ENCODE data around the gene PCYT2.

PCYT2 gene

GRCh38 chr17:81929253-81930141, 18.3 kb upstream of the PCYT2 start (continued):
- TF ChIP-seq ZBTB6 (tag by site-specific recombination; IDR thresholded peaks at IDR 0.05) (0 out of 2 replicates have a peak, but pooled peaks have one; percentile 42), WT1 (tag by site-specific recombination; IDR thresholded peaks at IDR 0.05) (peak; percentile 69), ZNF416 (tag by site-specific recombination; IDR thresholded peaks at IDR 0.05) (no peak), ZNF341 (tag by site-specific recombination; IDR thresholded peaks at IDR 0.05; ENCODE audit: low read depth) (peak; percentile 73), ZNF404 (tag by site-specific recombination; IDR thresholded peaks at IDR 0.05) (no peak), ZIC2 (tag by site-specific recombination; IDR thresholded peaks at IDR 0.05) (peak; percentile 57)

- H3K4me1 ChIP-seq (ENCODE audit: control insufficient read depth, insufficient read depth, low read length) = peaks cover 3% of the 10 kb centered on the region; the same call in 1 of the 2 replicates
- ChIA-PET CTCF (interaction anchor here (0.7 to 1.8 kb wide), 7 partner anchors 15 to 1792 kb away, joined by 3 to 12 read pairs (median 4); partner anchors contain the start of gene NOTUM), POLR2A (interaction anchor here (1.4 to 1.7 kb wide), 3 partner anchors 39 to 226 kb away, joined by 3 to 5 read pairs (median 5); partner anchors contain the start of gene MRPL12)
- H3K4me3 ChIP-seq (ENCODE audit: low read depth, low read length) = no peak overlapping the region
- no peaks in the 10 kb centered on the region for H3K36me3 ChIP-seq (ENCODE audit: control insufficient read depth in 2 of 2, insufficient read depth in 1 of 2, low read length in 2 of 2)
- H3K27ac ChIP-seq (ENCODE audit: extremely low read depth, low read depth, low read length) = peak overlapping the region; percentile 75; the same call in 1 of the 2 replicates
- H3K9me3 ChIP-seq (ENCODE audit: control insufficient read depth, insufficient read depth, low read depth, low read length) = no peaks in the 10 kb centered on the region
- TF ChIP-seq ZNF48 (tag by site-specific recombination; IDR thresholded peaks at IDR 0.05) = no peak
- peak; percentile 83 for TF ChIP-seq ZNF600 (tag by site-specific recombination; IDR thresholded peaks at IDR 0.05)
- TF ChIP-seq ZBTB11 (tag by site-specific recombination; conservative IDR thresholded peaks at IDR 0.05; ENCODE audit: low read depth) = no peak
- no peak for TF ChIP-seq ZNF391 (tag by site-specific recombination; IDR thresholded peaks at IDR 0.05; ENCODE audit: borderline replicate concordance, low read depth)
- TF ChIP-seq ZNF398 (tag by site-specific recombination; IDR thresholded peaks at IDR 0.05) = no peak
- TF ChIP-seq ZNF768 (tag by site-specific recombination; IDR thresholded peaks at IDR 0.05) = no peak
- no peak for TF ChIP-seq ZBTB10 (tag by site-specific recombination; IDR thresholded peaks at IDR 0.05)
- no peak for TF ChIP-seq ZSCAN18 (tag by site-specific recombination; IDR thresholded peaks at IDR 0.05)
- no peak for TF ChIP-seq ZNF10 (tag by site-specific recombination; IDR thresholded peaks at IDR 0.05)
- TF ChIP-seq SCRT1 (tag by site-specific recombination; IDR thresholded peaks at IDR 0.05; ENCODE audit: borderline replicate concordance) = no peak
- TF ChIP-seq ZNF280C (tag by site-specific recombination; IDR thresholded peaks at IDR 0.05) = no peak
These were observed 17.5 kb upstream of the PCYT2 start for GRCh38 chr17:81928544-81929252.

All from HEK293 (cell line).